K562 (cell line): ENCODE data around the gene CCDC34. TPM values are rescaled to one million over a fixed set of nuclear protein-coding genes. Genes with fewer than 3 reads are reported as not detected.

Source experiments
- ATAC-seq: fragments of 200-7000 bp; cut with Tn5 transposase; 3 replicates; pipeline ENCODE4 v1.9.1; 2020; ENCODE audit warnings: moderate library complexity
- BruUV-seq: library from RNA; stranded (reverse); fragments of 400-500 nt; replicated peaks from 2 replicates; lab custom pipeline; 2021; lab: Mats Ljungman, UMichigan
- CTCF ChIA-PET: fragments of 300-600 bp; formaldehyde crosslinking; extraction: SDS; loops from one replicate; lab custom pipeline; 2021; ENCODE audit warnings: low intra/inter-chr PET ratio; lab: Yijun Ruan, JAX
- POLR2A ChIA-PET: fragments of 300-600, 350-650 bp; sonication (Branson Sonifier 250); formaldehyde crosslinking; extraction: SDS; loops from one replicate; lab custom pipeline; 2021; ENCODE audit warnings: antibody characterized with exemption, inconsistent platforms; lab: Yijun Ruan, JAX
- DNase-seq, 4 experiments: peaks; one replicate each; pipeline versions ENCODE4 v3.0.0 to v3.0.0-alpha.2; 2011 to 2018; ENCODE audit warnings: low spot score in 3 of 4, mixed read lengths in 3 of 4; ENCODE audit errors: extremely low read depth in 1 of 4
- FAIRE-seq: peaks from 2 replicates; lab custom pipeline; 2011; peaks lifted over from hg19 to GRCh38; lab: Jason Lieb, UNC
- H2AFZ ChIP-seq: 2 replicates; pipeline ENCODE4 v1.6.0; 2011; ENCODE audit warnings: low read depth, low read length, control low read depth, inconsistent platforms
- H3K27ac ChIP-seq: fragments of 200-600 bp; 3 replicates; pipeline ENCODE4 v1.8.0; 2011; ENCODE audit warnings: low read depth, mild to moderate bottlenecking, control low read depth, inconsistent platforms, low read length, moderate library complexity, mixed read lengths; ENCODE audit errors: extremely low read depth
- H3K27me3 ChIP-seq, 2 experiments: fragments of 300-600 bp in 1 of 2; 2 replicates in 1 of 2; 3 replicates in 1 of 2; pipeline versions ENCODE4 v1.6.0 to v1.8.0; 2011; ENCODE audit warnings: inconsistent platforms in 2 of 2, low read length in 2 of 2, mild to moderate bottlenecking in 1 of 2, mixed read lengths in 1 of 2, moderate library complexity in 1 of 2; ENCODE audit not compliant: control insufficient read depth in 2 of 2, insufficient read depth in 2 of 2
- H3K36me3 ChIP-seq: fragments of 300-600 bp; 3 replicates; pipeline ENCODE4 v1.8.0; 2011; ENCODE audit warnings: mild to moderate bottlenecking, low read length, inconsistent platforms; ENCODE audit not compliant: control insufficient read depth, insufficient read depth
- H3K4me1 ChIP-seq, 2 experiments: fragments of 200-600 bp in 1 of 2; replicated peaks in 1 of 2; 2 replicates in 1 of 2; 3 replicates in 1 of 2; pipeline versions ENCODE4 v1.5.1 to v1.8.0; 2011; ENCODE audit warnings: inconsistent platforms in 2 of 2, low read length in 2 of 2, mild to moderate bottlenecking in 1 of 2, mixed read lengths in 1 of 2, moderate library complexity in 1 of 2; ENCODE audit not compliant: control insufficient read depth in 2 of 2, insufficient read depth in 2 of 2
- H3K4me2 ChIP-seq: 2 replicates; pipeline ENCODE4 v1.6.1; 2011; ENCODE audit warnings: low read length, control low read depth, inconsistent platforms, mixed read lengths; ENCODE audit not compliant: insufficient read depth
- H3K4me3 ChIP-seq: fragments of 200-600 bp; sonication (generic), shearing (Covaris generic); 2 replicates; pipeline ENCODE4 v1.5.1; 2016; ENCODE audit warnings: control low read depth, inconsistent platforms
- H3K79me2 ChIP-seq: fragments of 200-600 bp; 3 replicates; pipeline ENCODE4 v1.8.0; 2011; ENCODE audit warnings: low read length, inconsistent platforms; ENCODE audit not compliant: control insufficient read depth, insufficient read depth
- H3K9ac ChIP-seq, 2 experiments: 2 replicates each; pipeline versions ENCODE4 v1.6.0 to v1.6.1; 2011; ENCODE audit warnings: low read depth in 2 of 2, low read length in 2 of 2, control low read depth in 1 of 2, inconsistent platforms in 1 of 2, mild to moderate bottlenecking in 1 of 2, mixed read lengths in 1 of 2; ENCODE audit not compliant: insufficient read depth in 1 of 2
- H3K9me1 ChIP-seq: one replicate; pipeline ENCODE4 v1.6.0; 2011; ENCODE audit warnings: inconsistent platforms, mild to moderate bottlenecking, low read length, moderate library complexity; ENCODE audit not compliant: control insufficient read depth, insufficient read depth
- H3K9me3 ChIP-seq: replicated peaks from 2 replicates; pipeline ENCODE4 v1.5.1; 2011; ENCODE audit warnings: low read depth, low read length, inconsistent platforms; ENCODE audit not compliant: control insufficient read depth, insufficient read depth
- H4K20me1 ChIP-seq: replicated peaks from 2 replicates; pipeline ENCODE4 v1.6.1; 2011; ENCODE audit warnings: low read length, inconsistent platforms, mixed read lengths; ENCODE audit not compliant: control insufficient read depth, insufficient read depth
- ADNP ChIP-seq: fragments of 200-800 bp; sonication (Bioruptor generic); IDR thresholded peaks from 2 replicates; pipeline ENCODE4 v1.6.1; 2016; ENCODE audit warnings: missing genetic modification characterization, missing compliant biosample characterization
- ARID1B ChIP-seq: fragments of 450-650 bp; IDR thresholded peaks from 2 replicates; pipeline ENCODE4 v1.6.1; 2016; ENCODE audit warnings: antibody characterized with exemption, mild to moderate bottlenecking, inconsistent platforms
- CBFA2T2 ChIP-seq: fragments of 450-650 bp; conservative IDR thresholded peaks from 2 replicates; pipeline ENCODE4 v1.6.1; 2017; ENCODE audit warnings: mild to moderate bottlenecking
- CBFA2T3 ChIP-seq: fragments of 450-650 bp; IDR thresholded peaks from 2 replicates; pipeline ENCODE4 v1.6.1; 2017
- COPS2 ChIP-seq: fragments of 450-650 bp; conservative IDR thresholded peaks from 2 replicates; pipeline ENCODE4 v1.6.1; 2016; ENCODE audit warnings: mild to moderate bottlenecking, moderate library complexity
- DPF2 ChIP-seq: fragments of 450-650 bp; IDR thresholded peaks from 2 replicates; pipeline ENCODE4 v1.6.1; 2016
- EHMT2 ChIP-seq: fragments of 450-650 bp; IDR thresholded peaks from 2 replicates; pipeline ENCODE4 v1.6.1; 2018; ENCODE audit warnings: antibody characterized with exemption
- HDAC2 ChIP-seq: fragments of 450-650 bp; IDR thresholded peaks from 2 replicates; pipeline ENCODE4 v1.6.1; 2016; ENCODE audit warnings: mild to moderate bottlenecking
- HEY1 ChIP-seq: fragments of 250-450 bp; sonication (Bioruptor Pico); IDR thresholded peaks from 2 replicates; pipeline ENCODE4 v1.5.0; 2020; ENCODE audit warnings: mild to moderate bottlenecking, moderate library complexity, borderline replicate concordance
- HNRNPH1 ChIP-seq: fragments of 200-400 bp; formaldehyde crosslinking; optimal IDR thresholded peaks from 2 replicates; pipeline ENCODE3; 2017; ENCODE audit warnings: low read depth, mild to moderate bottlenecking, low read length, moderate library complexity
- MEIS2 ChIP-seq: fragments of 450-650 bp; IDR thresholded peaks from 2 replicates; pipeline ENCODE4 v1.6.1; 2014; ENCODE audit warnings: mild to moderate bottlenecking; ENCODE audit not compliant: partially characterized antibody
- RCOR1 ChIP-seq, 2 experiments: IDR thresholded peaks; 2 replicates each; pipeline ENCODE4 v1.6.1; 2012; ENCODE audit warnings: low read depth in 2 of 2, low read length in 2 of 2, borderline replicate concordance in 1 of 2, improper control_type of control experiment in 1 of 2
- SOX6 ChIP-seq: fragments of 450-650 bp; IDR thresholded peaks from 2 replicates; pipeline ENCODE4 v1.6.1; 2014; ENCODE audit warnings: mild to moderate bottlenecking
- TAL1 ChIP-seq: fragments of 450-650 bp; IDR thresholded peaks from 2 replicates; pipeline ENCODE4 v1.6.1; 2016; ENCODE audit warnings: mild to moderate bottlenecking
- TEAD4 ChIP-seq, 2 experiments: sonication (generic) in 1 of 2; formaldehyde crosslinking in 1 of 2; IDR thresholded peaks; 2 replicates each; pipeline versions ENCODE4 v1.6.1 to v1.8.0; 2012 to 2022; ENCODE audit warnings: borderline replicate concordance in 1 of 2, inconsistent platforms in 1 of 2, low read length in 1 of 2, mild to moderate bottlenecking in 1 of 2, missing genetic modification reagents in 1 of 2
- ZKSCAN8 ChIP-seq: fragments of 200-800 bp; sonication (Bioruptor generic); IDR thresholded peaks from 2 replicates; pipeline ENCODE4 v1.6.1; 2016; ENCODE audit warnings: missing genetic modification characterization, missing compliant biosample characterization
- ZSCAN29 ChIP-seq: fragments of 450-650 bp; IDR thresholded peaks from 2 replicates; pipeline ENCODE4 v1.6.1; 2017
- WGBS: fragments of 100-300 bp; shearing (Covaris generic); methylation state at CpG from one replicate; pipeline ENCODE4 v1.1.6; 2016; ENCODE audit warnings: low coverage, mixed read lengths; ENCODE audit not compliant: insufficient coverage; ENCODE audit errors: missing lambda C conversion rate; 5-methylcytosine and 5-hydroxymethylcytosine counted together
- in situ Hi-C: fragments of 300-500 bp; cut with MboI; formaldehyde crosslinking; loops from 4 replicates; pipeline ENCODE4 v1.15.0; 2018; ENCODE audit warnings: inconsistent platforms, mixed read lengths
- intact Hi-C: fragments of 100-400 bp; cut with micrococcal nuclease; formaldehyde crosslinking; loops from 2 replicates; pipeline ENCODE4 v1.14.2; 2022
- polyA plus RNA-seq, 8 experiments: library from polyadenylated mRNA; depleted of rRNA in 4 of 8; stranded (reverse) in 5 of 8; unstranded in 3 of 8; fragments of >200 nt; fragmentation: Nextera tagmentation in 2 of 8; fragmentation: Illumina TruSeq in 1 of 8; extraction: Ambion mirVana in 2 of 8; extraction: Trizol in 1 of 8; gene quantifications; 2 replicates each; pipeline versions ENCODE4 v1.2.1 to v1.2.3, GENCODE V29; 2011 to 2014; ENCODE audit warnings: inconsistent platforms in 1 of 8, missing spikeins in 1 of 8
- total RNA-seq, 7 experiments: library from RNA; depleted of rRNA in 6 of 7; stranded (reverse); fragments of >200 nt in 6 of 7; fragmentation: Illumina TruSeq in 2 of 7; extraction: Trizol in 2 of 7; gene quantifications; 2 replicates each; pipeline versions ENCODE4 v1.2.1 to v1.2.3, GENCODE V29; 2011 to 2021; ENCODE audit warnings: low replicate concordance in 1 of 7
- TF ChIP-seq, protein P1 (sequence below), 2 experiments: IDR thresholded peaks in 1 of 2; conservative IDR thresholded peaks in 1 of 2; 2 replicates each; pipeline ENCODE4 v1.6.1; 2016; ENCODE audit warnings: low read depth in 2 of 2, mild to moderate bottlenecking in 1 of 2, missing compliant biosample characterization in 1 of 2, missing genetic modification characterization in 1 of 2, moderate library complexity in 1 of 2
- TF ChIP-seq, protein P2 (sequence below): sonication (generic); formaldehyde crosslinking; IDR thresholded peaks from 2 replicates; pipeline ENCODE4 v1.8.0; 2022; ENCODE audit warnings: missing genetic modification reagents, mild to moderate bottlenecking, moderate library complexity, borderline replicate concordance

The CCDC34 gene
- total and polyA plus RNA-seq, 9 of the 15 experiments (the other 6 are each of a cell fraction or from before 2014, with no cell fraction given), result 6.2 to 42.0 (median 15.7) TPM

DNA sequence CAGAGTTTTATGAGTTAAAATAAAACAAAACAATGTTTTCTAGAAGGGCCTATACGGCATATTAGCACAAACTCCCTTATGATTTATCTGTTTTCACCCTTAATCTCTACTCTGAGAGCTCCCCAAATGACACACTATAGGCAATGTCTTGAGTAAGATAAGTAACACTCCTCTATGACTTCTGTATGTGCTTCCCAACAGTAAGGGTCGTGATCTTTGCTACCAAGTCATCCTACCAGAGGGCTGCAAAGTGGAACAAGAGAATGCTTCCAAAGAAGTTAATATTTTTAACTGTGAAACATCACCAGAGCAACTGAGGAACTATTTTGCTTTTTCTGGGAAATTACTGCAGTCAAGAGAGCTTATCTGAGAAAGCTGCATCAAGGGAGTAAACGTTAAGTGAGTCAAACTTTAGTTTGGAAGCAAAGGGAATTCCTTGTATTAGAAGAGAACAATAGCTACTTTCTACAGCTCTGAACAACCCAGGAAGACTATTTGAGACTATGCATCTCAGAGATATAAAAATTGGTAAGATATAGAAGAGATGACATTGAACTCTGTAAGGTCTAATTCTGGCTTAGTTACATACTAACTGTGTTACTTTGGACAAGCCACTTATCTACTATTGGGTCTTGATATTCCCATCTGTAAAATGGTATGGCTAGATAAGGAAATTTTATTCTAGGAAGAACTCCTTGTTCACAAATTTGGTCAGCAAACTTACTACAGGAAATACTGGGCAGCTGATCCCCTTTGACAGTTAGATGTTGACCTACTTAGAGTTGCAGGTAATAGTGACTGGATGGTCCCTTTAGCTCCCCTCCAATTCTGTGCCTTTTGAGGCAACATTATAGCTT lies 43.7 kb upstream of the CCDC34 start:
- DNase-seq (peak in 2 of 4 experiments; percentile 39 to 70), FAIRE-seq (peak; percentile 51), ATAC-seq (peak; percentile 77)
- POLR2A ChIA-PET, result interaction anchor here (0.6 to 2.4 kb wide), 3 partner anchors 11 to 124 kb away, joined by 3 to 9 read pairs (median 3); no protein-coding TSS in a partner anchor
- CTCF ChIA-PET, result no interaction called here
- no TSS peak for BruUV-seq
- intact Hi-C loops (loop anchor here (2.0 kb wide), 1 partner anchor 18 kb away; no protein-coding TSS in a partner anchor), in situ Hi-C loops (no loop called here)
- H3K27ac ChIP-seq, result peak overlapping the region; percentile 20; the same call in 2 of the 3 replicates
- H3K79me2 ChIP-seq, result no peaks in the 10 kb centered on the region
- H3K36me3 ChIP-seq, result no peaks in the 10 kb centered on the region; the same call in 1 of the 3 replicates
- no peaks in the 10 kb centered on the region for H3K9me1 ChIP-seq
- H3K27me3 ChIP-seq, result no peaks in the 10 kb centered on the region
- H3K9me3 ChIP-seq, result no peaks in the 10 kb centered on the region
- H2AFZ ChIP-seq, result no peak overlapping the region
- H3K4me1 ChIP-seq, result peaks cover 5 to 31% of the 10 kb centered on the region in 2 experiments; a peak in 4 of 5 replicates
- WGBS, result 0% methylated on average over 3 of the region's 3 CpGs
- H3K4me2 ChIP-seq, result peak overlapping the region; percentile 20
- H3K9ac ChIP-seq, result no peak overlapping the region; a peak in 1 of 4 replicates
- H4K20me1 ChIP-seq, result no peaks in the 10 kb centered on the region
- H3K4me3 ChIP-seq, result no peak overlapping the region
- TF ChIP-seq ZKSCAN8 (CRISPR knock-in tag), result 0 out of 2 replicates have a peak, but pooled peaks have one; percentile 56
- TF ChIP-seq TAL1, result peak; percentile 32; the same call in 1 of the 2 replicates
- no peak for TF ChIP-seq HNRNPH1
- peak; percentile 60 for TF ChIP-seq DPF2
- TF ChIP-seq HEY1 (CRISPR knock-in tag), result 0 out of 2 replicates have a peak, but pooled peaks have one; percentile 3
- peak; percentile 54 for TF ChIP-seq TEAD4 (IDR thresholded peaks at IDR 0.05; ENCODE audit: low read length)
- TF ChIP-seq TEAD4 (CRISPR knock-in tag; IDR thresholded peaks at IDR 0.05; ENCODE audit: borderline replicate concordance), result no peak
- TF ChIP-seq EHMT2, result peak; percentile 23; the same call in 1 of the 2 replicates
- TF ChIP-seq CBFA2T3, result peak; percentile 75
- TF ChIP-seq RCOR1 (IDR thresholded peaks at IDR 0.05; ENCODE audit: borderline replicate concordance in 1 of 2, low read depth in 2 of 2, low read length in 2 of 2), result 0 out of 4 replicates have a peak, but pooled peaks of 1 of the 2 experiments have one; percentile 14
- peak; percentile 77 for TF ChIP-seq MEIS2
- no peak for TF ChIP-seq COPS2
- 0 out of 2 replicates have a peak, but pooled peaks have one; percentile 24 for TF ChIP-seq SOX6
- TF ChIP-seq ADNP, result peak; percentile 80; the same call in 1 of the 2 replicates
- TF ChIP-seq CBFA2T2, result peak; percentile 55
- 0 out of 2 replicates have a peak, but pooled peaks have one; percentile 14 for TF ChIP-seq HDAC2
- peak; percentile 67 for TF ChIP-seq ARID1B
- TF ChIP-seq ZSCAN29, result no peak
- TF ChIP-seq, protein P1, sequence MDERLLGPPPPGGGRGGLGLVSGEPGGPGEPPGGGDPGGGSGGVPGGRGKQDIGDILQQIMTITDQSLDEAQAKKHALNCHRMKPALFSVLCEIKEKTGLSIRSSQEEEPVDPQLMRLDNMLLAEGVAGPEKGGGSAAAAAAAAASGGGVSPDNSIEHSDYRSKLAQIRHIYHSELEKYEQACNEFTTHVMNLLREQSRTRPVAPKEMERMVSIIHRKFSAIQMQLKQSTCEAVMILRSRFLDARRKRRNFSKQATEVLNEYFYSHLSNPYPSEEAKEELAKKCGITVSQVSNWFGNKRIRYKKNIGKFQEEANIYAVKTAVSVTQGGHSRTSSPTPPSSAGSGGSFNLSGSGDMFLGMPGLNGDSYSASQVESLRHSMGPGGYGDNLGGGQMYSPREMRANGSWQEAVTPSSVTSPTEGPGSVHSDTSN (CRISPR knock-in tag; IDR thresholded peaks at IDR 0.05; ENCODE audit: low read depth), result no peak
- TF ChIP-seq, protein P1 (tag; conservative IDR thresholded peaks at IDR 0.05; ENCODE audit: low read depth), result peak; percentile 55
- TF ChIP-seq, protein P2, sequence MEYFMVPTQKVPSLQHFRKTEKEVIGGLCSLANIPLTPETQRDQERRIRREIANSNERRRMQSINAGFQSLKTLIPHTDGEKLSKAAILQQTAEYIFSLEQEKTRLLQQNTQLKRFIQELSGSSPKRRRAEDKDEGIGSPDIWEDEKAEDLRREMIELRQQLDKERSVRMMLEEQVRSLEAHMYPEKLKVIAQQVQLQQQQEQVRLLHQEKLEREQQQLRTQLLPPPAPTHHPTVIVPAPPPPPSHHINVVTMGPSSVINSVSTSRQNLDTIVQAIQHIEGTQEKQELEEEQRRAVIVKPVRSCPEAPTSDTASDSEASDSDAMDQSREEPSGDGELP (CRISPR knock-in tag), result no peak
